Measurements from ENCODE around the gene SLIT2.

GRCh38 chr4:20287246-20287645 lies 35.5 kb downstream of the SLIT2 start:
- TF ChIP-seq EZH2 (IDR thresholded peaks at IDR 0.05; ENCODE audit: insufficient read depth, low read length) (no peak), CTCF (IDR thresholded peaks at IDR 0.05; ENCODE audit: insufficient read depth, low read depth, low read length) (no peak)
